Mammary epithelial cell (primary cell): Measurements from ENCODE around the gene APH1B.

Experiments
- EZH2 ChIP-seq: IDR thresholded peaks from 2 replicates; pipeline ENCODE4 v1.6.1; 2012; ENCODE audit warnings: low read length, inconsistent platforms, borderline replicate concordance
- TF ChIP-seq, protein P1 (sequence below), 2 donors: IDR thresholded peaks in 1 of 2; conservative IDR thresholded peaks in 1 of 2; 2 replicates each; pipeline ENCODE4 v1.5.1; 2011 to 2012; ENCODE audit warnings: inconsistent platforms in 2 of 2, low read length in 2 of 2, mild to moderate bottlenecking in 2 of 2, control low read depth in 1 of 2, low read depth in 1 of 2; ENCODE audit not compliant: insufficient read depth in 1 of 2; ENCODE audit errors: extremely low read depth in 1 of 2

DNA sequence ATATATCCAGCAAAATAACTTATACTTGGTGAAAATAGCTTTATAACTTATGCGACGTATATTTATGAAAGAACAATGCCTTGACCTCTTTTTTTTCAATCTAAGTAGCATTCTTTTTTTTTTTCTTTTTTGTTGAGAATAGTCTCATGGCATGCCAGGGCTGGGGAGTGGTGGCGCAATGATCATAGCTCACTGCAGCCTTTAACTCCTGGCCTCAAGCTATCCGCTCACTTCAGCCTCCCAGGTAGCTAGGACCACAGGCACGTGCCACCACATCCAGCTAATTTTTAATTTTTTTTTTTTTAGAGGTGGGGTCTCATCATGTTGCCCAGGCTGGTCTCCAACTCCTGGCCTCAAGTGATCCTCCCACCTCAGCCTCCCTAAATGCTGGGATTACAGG is 44.5 kb upstream of the APH1B start:
- TF ChIP-seq, protein P1, sequence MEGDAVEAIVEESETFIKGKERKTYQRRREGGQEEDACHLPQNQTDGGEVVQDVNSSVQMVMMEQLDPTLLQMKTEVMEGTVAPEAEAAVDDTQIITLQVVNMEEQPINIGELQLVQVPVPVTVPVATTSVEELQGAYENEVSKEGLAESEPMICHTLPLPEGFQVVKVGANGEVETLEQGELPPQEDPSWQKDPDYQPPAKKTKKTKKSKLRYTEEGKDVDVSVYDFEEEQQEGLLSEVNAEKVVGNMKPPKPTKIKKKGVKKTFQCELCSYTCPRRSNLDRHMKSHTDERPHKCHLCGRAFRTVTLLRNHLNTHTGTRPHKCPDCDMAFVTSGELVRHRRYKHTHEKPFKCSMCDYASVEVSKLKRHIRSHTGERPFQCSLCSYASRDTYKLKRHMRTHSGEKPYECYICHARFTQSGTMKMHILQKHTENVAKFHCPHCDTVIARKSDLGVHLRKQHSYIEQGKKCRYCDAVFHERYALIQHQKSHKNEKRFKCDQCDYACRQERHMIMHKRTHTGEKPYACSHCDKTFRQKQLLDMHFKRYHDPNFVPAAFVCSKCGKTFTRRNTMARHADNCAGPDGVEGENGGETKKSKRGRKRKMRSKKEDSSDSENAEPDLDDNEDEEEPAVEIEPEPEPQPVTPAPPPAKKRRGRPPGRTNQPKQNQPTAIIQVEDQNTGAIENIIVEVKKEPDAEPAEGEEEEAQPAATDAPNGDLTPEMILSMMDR (conservative IDR thresholded peaks at IDR 0.05 in 1 of 2, IDR thresholded peaks at IDR 0.05 in 1 of 2; ENCODE audit: extremely low read depth in 1 of 2, insufficient read depth in 1 of 2, low read depth in 1 of 2, low read length in 2 of 2), result no peak
- no peak for TF ChIP-seq EZH2
